SHP77 (cell line): Measurements from ENCODE around the gene CLIP2.
A peak's percentile ranks its signal among the peaks of the same experiment; 100 is the strongest.
"Not testable (repeated sequence)": the region's sequence is repeated elsewhere in the genome, so short reads cannot be mapped to it uniquely, and the experiment has no call there.

Experiments used
- DNase-seq, 2 experiments: peaks; one replicate each; lab custom pipeline; 2025; lab: John Stamatoyannopoulos, UW

Gene CLIP2

GRCh38 chr7:74371381-74372341 is 82.5 kb downstream of the CLIP2 start:
- DNase-seq: peak in 1 of 2 experiments; percentile 13

GRCh38 chr7:74372511-74373111 is 83.4 kb downstream of the CLIP2 start:
- no peak for DNase-seq

- DNase-seq: no peak
Observed at GRCh38 chr7:74373536-74373935, 84.3 kb downstream of the CLIP2 start.

- no peak for DNase-seq
Observed at GRCh38 chr7:74375726-74376220, 86.6 kb downstream of the CLIP2 start.

- DNase-seq: no peak
Observed at GRCh38 chr7:74376256-74377036, 87.2 kb downstream of the CLIP2 start.

GRCh38 chr7:74379938-74380337 is 90.7 kb downstream of the CLIP2 start:
- DNase-seq: no peak

- DNase-seq: no peak
Observed at GRCh38 chr7:74380720-74381119, 91.5 kb downstream of the CLIP2 start.

GRCh38 chr7:74384086-74384485 is 94.9 kb downstream of the CLIP2 start:
- not testable (repeated sequence) for DNase-seq

GRCh38 chr7:74384854-74385253 is 95.6 kb downstream of the CLIP2 start:
- not testable (repeated sequence) for DNase-seq

- DNase-seq: no peak
Observed at GRCh38 chr7:74387606-74388005, 98.4 kb downstream of the CLIP2 start.

GRCh38 chr7:74388880-74389415 is 99.7 kb downstream of the CLIP2 start:
- DNase-seq: no peak

GRCh38 chr7:74393722-74394121 is 104.5 kb downstream of the CLIP2 start:
- not testable (repeated sequence) for DNase-seq

GRCh38 chr7:74394601-74395000 is 105.4 kb downstream of the CLIP2 start:
- not testable (repeated sequence) for DNase-seq

- no peak for DNase-seq
Observed at GRCh38 chr7:74395745-74396311, 106.6 kb downstream of the CLIP2 start.

- no peak for DNase-seq
Observed at GRCh38 chr7:74396993-74397392, 107.8 kb downstream of the CLIP2 start.

- DNase-seq: no peak
Observed at GRCh38 chr7:74398426-74398825, 109.2 kb downstream of the CLIP2 start.

- DNase-seq: no peak
Observed at GRCh38 chr7:74399006-74399405, 109.8 kb downstream of the CLIP2 start.

- no peak for DNase-seq
Observed at GRCh38 chr7:74400420-74401136, 111.4 kb downstream of the CLIP2 start.

- DNase-seq: peak; percentile 29 to 32
Observed at GRCh38 chr7:74401137-74401859, 112.1 kb downstream of the CLIP2 start.

- not testable (repeated sequence) for DNase-seq
Observed at GRCh38 chr7:74402668-74403067, 113.5 kb downstream of the CLIP2 start.
